ENCODE results near the gene LRRC8E.

The LRRC8E gene

GRCh38 chr19:7868326-7868670 lies 20.0 kb upstream of the LRRC8E start:
- DNase-seq (ENCODE audit: low read depth in 2 of 2) = no peak

- no peak for DNase-seq (ENCODE audit: low read depth in 2 of 2)
Observed at GRCh38 chr19:7868671-7869452, 19.4 kb upstream of the LRRC8E start.

GRCh38 chr19:7869453-7869909 lies 18.8 kb upstream of the LRRC8E start:
- DNase-seq (ENCODE audit: low read depth in 2 of 2) = no peak

GRCh38 chr19:7869910-7870511 lies 18.3 kb upstream of the LRRC8E start:
- no peak for DNase-seq (ENCODE audit: low read depth in 2 of 2)

- DNase-seq (ENCODE audit: low read depth in 2 of 2) = no peak
Observed at GRCh38 chr19:7870571-7871436, 17.5 kb upstream of the LRRC8E start.

GRCh38 chr19:7871437-7872305 lies 16.6 kb upstream of the LRRC8E start:
- DNase-seq (ENCODE audit: low read depth in 2 of 2) = peak; percentile 61 to 64

- no peak for DNase-seq (ENCODE audit: low read depth in 2 of 2)
Observed at GRCh38 chr19:7872306-7873204, 15.8 kb upstream of the LRRC8E start.

- DNase-seq (ENCODE audit: low read depth in 2 of 2) = no peak
Observed at GRCh38 chr19:7873304-7874075, 14.8 kb upstream of the LRRC8E start.

GRCh38 chr19:7874076-7874896 lies 14.0 kb upstream of the LRRC8E start, which contains the start of gene PRR36:
TSS of gene PRR36 (minus strand) at chr19:7874390. CDS start at chr19:7873689, 701 bp downstream.
- no peak for DNase-seq (ENCODE audit: low read depth in 2 of 2)

GRCh38 chr19:7874897-7875273 lies 13.4 kb upstream of the LRRC8E start:
- DNase-seq (ENCODE audit: low read depth in 2 of 2) = no peak

- DNase-seq (ENCODE audit: low read depth in 2 of 2) = no peak
Observed at GRCh38 chr19:7877249-7877836, 11.0 kb upstream of the LRRC8E start.

GRCh38 chr19:7879111-7879807 lies 9.1 kb upstream of the LRRC8E start:
- no peak for DNase-seq (ENCODE audit: low read depth in 2 of 2)

GRCh38 chr19:7879836-7880235 lies 8.5 kb upstream of the LRRC8E start:
- DNase-seq (ENCODE audit: low read depth in 2 of 2) = no peak

- no peak for DNase-seq (ENCODE audit: low read depth in 2 of 2)
Observed at GRCh38 chr19:7881910-7882309, 6.4 kb upstream of the LRRC8E start.

GRCh38 chr19:7883105-7883504 lies 5.2 kb upstream of the LRRC8E start:
- DNase-seq (ENCODE audit: low read depth in 2 of 2) = no peak

- DNase-seq (ENCODE audit: low read depth in 2 of 2) = no peak
Observed at GRCh38 chr19:7883796-7884570, 4.3 kb upstream of the LRRC8E start.

- DNase-seq (ENCODE audit: low read depth in 2 of 2) = no peak
Observed at GRCh38 chr19:7885818-7886217, 2.5 kb upstream of the LRRC8E start.
